Cerebellar nuclear complex (tissue), 1 donor: ENCODE results near the gene NUP62.

Source experiments
- DNase-seq, 2 experiments: peaks; one replicate each; lab custom pipeline; 2025; lab: John Stamatoyannopoulos, UW

NUP62 gene

GRCh38 chr19:49866933-49867782 lies 62.1 kb downstream of the NUP62 start, which contains the start of gene PNKP:
PNKP (minus strand) TSS chr19:49867576; CDS start chr19:49867204, 372 bp downstream.
- peak in 1 of 2 experiments; percentile 82 for DNase-seq

- no peak for DNase-seq
Measured at GRCh38 chr19:49864890-49865289, 64.4 kb downstream of the NUP62 start.

DNA sequence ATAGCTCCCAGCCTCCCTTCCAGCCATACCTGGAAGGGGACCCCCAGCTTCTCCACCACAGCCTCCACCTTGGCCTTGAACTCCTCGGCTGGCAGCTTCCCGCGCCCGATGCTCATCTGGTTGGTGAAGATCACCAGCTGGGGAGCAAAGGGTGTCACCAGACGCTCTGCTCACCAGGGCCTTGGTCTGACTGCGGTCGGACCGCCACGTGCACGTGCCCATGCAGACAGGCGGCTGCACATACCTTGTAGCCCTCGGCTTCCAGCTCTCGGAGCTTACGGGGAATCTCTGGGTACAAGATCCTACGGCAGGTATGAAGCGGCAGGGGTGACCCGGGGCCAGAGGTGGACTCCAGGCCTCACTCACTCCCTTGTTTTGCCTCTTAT lies 65.4 kb downstream of the NUP62 start:
- no peak for DNase-seq

DNA sequence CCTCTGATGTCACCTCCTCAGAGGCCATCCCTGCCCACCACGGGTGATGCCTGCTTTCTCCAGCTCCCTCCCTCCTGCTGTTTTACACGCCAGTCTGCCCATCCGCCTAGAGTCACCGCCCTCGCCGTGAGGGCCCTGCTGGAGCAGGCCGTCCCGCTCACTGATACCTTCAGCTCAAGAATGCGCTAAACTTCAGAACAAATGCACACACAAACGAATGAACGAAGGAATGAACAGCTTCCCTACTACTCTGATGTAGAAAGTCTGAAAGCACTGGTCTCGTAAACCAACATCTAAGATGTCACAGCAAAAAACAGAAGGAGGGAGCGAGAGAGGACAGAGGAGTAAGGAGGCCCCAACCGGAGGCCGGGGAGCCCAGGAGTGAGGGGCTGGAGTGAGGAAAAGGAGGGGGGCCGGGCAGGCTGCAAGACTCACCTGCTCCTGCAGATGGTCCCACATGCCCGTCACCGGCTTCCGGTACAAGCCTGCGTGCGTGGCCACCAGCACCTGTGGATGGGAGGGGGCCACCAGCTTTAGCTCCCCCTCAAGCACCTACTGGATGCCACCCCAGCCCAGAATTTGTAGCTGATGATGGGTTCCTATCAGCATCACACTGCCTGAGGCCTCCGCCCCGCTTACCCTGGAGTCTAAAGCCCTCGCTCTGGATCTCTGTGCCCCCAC lies 65.9 kb downstream of the NUP62 start:
- no peak for DNase-seq

GRCh38 chr19:49862391-49863253 lies 66.7 kb downstream of the NUP62 start:
- DNase-seq, result no peak

- no peak for DNase-seq
Measured at GRCh38 chr19:49861541-49862378, 67.5 kb downstream of the NUP62 start.

DNA sequence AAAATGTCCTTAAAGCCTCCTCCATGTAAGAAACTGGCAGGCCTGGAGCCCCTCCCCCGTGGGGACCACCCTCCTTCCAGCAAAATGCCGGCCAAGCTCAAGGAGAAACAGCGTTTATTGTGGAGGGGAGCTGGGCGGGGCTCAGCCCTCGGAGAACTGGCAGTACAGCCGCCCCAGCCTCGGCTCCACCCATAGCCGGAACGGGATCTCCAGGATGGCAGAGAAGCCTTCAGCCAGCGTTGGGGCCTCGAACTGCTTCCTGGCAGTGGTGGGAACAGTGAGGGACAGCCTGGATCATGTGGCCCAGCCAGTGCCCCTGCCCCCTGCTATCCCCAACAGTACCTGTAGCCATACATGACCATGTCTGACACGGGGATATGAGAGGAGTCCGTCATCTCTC lies 68.2 kb downstream of the NUP62 start:
- DNase-seq, result no peak

- no peak for DNase-seq
Measured at GRCh38 chr19:49860336-49861102, 68.8 kb downstream of the NUP62 start.

- DNase-seq, result no peak
Measured at GRCh38 chr19:49859682-49860335, 69.5 kb downstream of the NUP62 start.

GRCh38 chr19:49858088-49858985 lies 71.0 kb downstream of the NUP62 start:
- no peak for DNase-seq

GRCh38 chr19:49857838-49858087 lies 71.5 kb downstream of the NUP62 start:
- no peak for DNase-seq

DNA sequence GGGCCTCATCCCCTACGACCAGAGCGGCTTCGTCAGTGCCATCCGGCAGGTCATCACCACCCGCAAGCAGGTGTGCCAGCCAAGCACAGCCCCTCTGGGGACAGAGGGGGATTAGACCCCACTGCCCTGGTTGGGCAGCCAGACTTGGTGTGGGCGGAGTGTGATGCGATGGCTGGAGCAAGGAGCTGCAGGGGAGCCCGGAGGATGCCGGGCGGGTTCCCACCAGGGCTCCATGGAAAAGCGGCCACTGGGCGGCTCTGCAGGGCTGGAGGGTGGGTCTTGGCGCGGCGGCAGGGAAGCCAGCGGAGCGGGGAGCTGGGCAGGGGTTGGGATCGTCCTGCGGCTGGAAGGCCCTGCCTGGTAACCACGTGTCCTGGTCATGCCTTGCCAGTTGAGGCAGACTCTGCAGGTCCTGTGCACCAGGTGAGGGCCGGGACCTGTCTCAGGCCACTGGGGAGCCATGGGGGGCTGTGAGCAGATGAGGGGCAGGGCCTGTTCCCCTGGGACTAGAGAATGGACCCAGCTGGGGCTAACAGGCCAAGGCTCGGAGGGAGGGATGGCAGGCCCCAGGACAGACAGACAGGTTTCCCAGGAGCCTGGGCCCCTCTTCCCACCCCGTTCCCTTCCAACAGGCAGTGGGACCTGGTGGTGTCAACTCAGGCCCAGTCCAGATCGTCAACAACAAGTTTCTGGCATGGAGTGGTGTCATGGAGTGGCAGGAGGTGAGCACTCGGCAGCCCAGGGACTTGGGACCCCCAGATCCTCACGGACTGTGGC lies 72.1 kb downstream of the NUP62 start:
- DNase-seq, result no peak
